ENCODE results near the gene AFG3L2. TPM values are rescaled to one million over a fixed set of nuclear protein-coding genes. Genes with fewer than 3 reads are reported as not detected.

Gene AFG3L2
- total RNA-seq, 1 experiment from 2014 or later = 66.7 TPM

DNA sequence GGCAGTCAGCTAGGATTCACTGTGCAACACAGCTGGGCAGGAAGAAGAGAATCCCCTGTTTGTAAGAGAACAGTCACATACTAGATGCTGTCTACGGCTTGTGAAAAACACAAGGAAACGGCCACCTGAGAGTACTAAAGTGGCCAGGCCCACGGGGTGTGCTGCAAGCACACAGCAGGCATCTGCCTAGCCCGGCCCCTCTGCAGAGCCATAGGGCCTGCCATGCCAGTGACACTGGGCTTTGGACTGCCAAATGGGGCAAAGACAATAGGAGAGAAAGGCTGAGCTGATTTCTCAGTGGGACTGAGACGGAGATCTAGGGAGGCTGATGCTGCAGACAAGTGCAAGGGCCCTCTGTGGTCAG lies 58.7 kb downstream of the AFG3L2 start:
- no peaks in the 10 kb centered on the region for H3K9me2 ChIP-seq (ENCODE audit: insufficient read depth)
- peaks cover 5% of the 10 kb centered on the region; the same call in 1 of the 2 replicates for H4K20me1 ChIP-seq (ENCODE audit: insufficient read depth)
- ChIA-PET POLR2A (no interaction called here), RAD21 (ENCODE audit: low non-redundant PET in 1 of 2, low total read pairs in 2 of 2, uncharacterized antibody in 2 of 2, unreplicated experiment in 2 of 2) (no interaction called here), CTCF (interaction anchor here (1.6 to 2.7 kb wide), 2 partner anchors 9 to 40 kb away, joined by 3 to 17 read pairs; no protein-coding TSS in a partner anchor)
- no peak overlapping the region for H3K9ac ChIP-seq (ENCODE audit: low read length)
- H3K27ac ChIP-seq (ENCODE audit: low read depth, low read length) = no peak overlapping the region
- ATAC-seq (no peak), DNase-seq (ENCODE audit: low read depth, low spot score) (no peak)
- H3K4me1 ChIP-seq (ENCODE audit: control insufficient read depth in 1 of 2, insufficient read depth in 2 of 2, low read length in 2 of 2) = no peaks in the 10 kb centered on the region
- no peaks in the 10 kb centered on the region for H3K27me3 ChIP-seq (ENCODE audit: insufficient read depth, low read length)
- peaks cover 89% of the 10 kb centered on the region for H3K79me2 ChIP-seq (ENCODE audit: insufficient read depth, low read length)
- BruUV-seq (replicated peaks) = no TSS peak
- H3K36me3 ChIP-seq (ENCODE audit: control insufficient read depth in 1 of 2, insufficient read depth in 2 of 2, low read length in 2 of 2) = peaks cover 18 to 50% of the 10 kb centered on the region in 2 experiments; a peak in 3 of 4 replicates
- intact Hi-C loops (cut with micrococcal nuclease) = no loop called here
- TF ChIP-seq CEBPB (IDR thresholded peaks at IDR 0.05; ENCODE audit: low read depth) (no peak), EZH2 (IDR thresholded peaks at IDR 0.05) (no peak), SIN3A (IDR thresholded peaks at IDR 0.05; ENCODE audit: low read depth) (no peak)
- TF ChIP-seq, protein P1, sequence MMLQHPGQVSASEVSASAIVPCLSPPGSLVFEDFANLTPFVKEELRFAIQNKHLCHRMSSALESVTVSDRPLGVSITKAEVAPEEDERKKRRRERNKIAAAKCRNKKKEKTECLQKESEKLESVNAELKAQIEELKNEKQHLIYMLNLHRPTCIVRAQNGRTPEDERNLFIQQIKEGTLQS (IDR thresholded peaks at IDR 0.05) = no peak
- TF ChIP-seq, protein P2, sequence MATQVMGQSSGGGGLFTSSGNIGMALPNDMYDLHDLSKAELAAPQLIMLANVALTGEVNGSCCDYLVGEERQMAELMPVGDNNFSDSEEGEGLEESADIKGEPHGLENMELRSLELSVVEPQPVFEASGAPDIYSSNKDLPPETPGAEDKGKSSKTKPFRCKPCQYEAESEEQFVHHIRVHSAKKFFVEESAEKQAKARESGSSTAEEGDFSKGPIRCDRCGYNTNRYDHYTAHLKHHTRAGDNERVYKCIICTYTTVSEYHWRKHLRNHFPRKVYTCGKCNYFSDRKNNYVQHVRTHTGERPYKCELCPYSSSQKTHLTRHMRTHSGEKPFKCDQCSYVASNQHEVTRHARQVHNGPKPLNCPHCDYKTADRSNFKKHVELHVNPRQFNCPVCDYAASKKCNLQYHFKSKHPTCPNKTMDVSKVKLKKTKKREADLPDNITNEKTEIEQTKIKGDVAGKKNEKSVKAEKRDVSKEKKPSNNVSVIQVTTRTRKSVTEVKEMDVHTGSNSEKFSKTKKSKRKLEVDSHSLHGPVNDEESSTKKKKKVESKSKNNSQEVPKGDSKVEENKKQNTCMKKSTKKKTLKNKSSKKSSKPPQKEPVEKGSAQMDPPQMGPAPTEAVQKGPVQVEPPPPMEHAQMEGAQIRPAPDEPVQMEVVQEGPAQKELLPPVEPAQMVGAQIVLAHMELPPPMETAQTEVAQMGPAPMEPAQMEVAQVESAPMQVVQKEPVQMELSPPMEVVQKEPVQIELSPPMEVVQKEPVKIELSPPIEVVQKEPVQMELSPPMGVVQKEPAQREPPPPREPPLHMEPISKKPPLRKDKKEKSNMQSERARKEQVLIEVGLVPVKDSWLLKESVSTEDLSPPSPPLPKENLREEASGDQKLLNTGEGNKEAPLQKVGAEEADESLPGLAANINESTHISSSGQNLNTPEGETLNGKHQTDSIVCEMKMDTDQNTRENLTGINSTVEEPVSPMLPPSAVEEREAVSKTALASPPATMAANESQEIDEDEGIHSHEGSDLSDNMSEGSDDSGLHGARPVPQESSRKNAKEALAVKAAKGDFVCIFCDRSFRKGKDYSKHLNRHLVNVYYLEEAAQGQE (IDR thresholded peaks at IDR 0.05; ENCODE audit: low read depth) = no peak
- H2AFZ ChIP-seq (ENCODE audit: low read depth, low read length, poor library complexity, severe bottlenecking) = no peak overlapping the region
- H3K9me3 ChIP-seq (ENCODE audit: control insufficient read depth in 1 of 2, insufficient read depth in 1 of 2, low read depth in 1 of 2, low read length in 2 of 2) = no peaks in the 10 kb centered on the region
- no peak overlapping the region for H3K4me3 ChIP-seq (replicated peaks in 1 of 2; ENCODE audit: low read depth in 1 of 2, low read length in 2 of 2)
- H3K4me2 ChIP-seq (ENCODE audit: low read length) = no peak overlapping the region

All from HCT116 (cell line).